HG02885 (cell line): ENCODE results near the gene CDKN2B.

Source experiments
- ATAC-seq: cut with Tn5 transposase; IDR thresholded peaks from one replicate; pipeline ENCODE4 v1.9.1; 2021; ENCODE audit warnings: mild to moderate bottlenecking; ENCODE audit not compliant: unreplicated experiment, poor library complexity

CDKN2B gene

GRCh38 chr9:21995666-21996398 is 13.3 kb downstream of the CDKN2B start:
- peak; percentile 30 for ATAC-seq

GRCh38 chr9:21995006-21995665 is 14.0 kb downstream of the CDKN2B start:
- ATAC-seq: peak; percentile 86

- peak; percentile 52 for ATAC-seq
Measured at GRCh38 chr9:21994556-21995005, 14.5 kb downstream of the CDKN2B start, which contains the start of gene CDKN2B-AS1. Gene CDKN2B-AS1 (plus strand): TSS chr9:21994791.

DNA sequence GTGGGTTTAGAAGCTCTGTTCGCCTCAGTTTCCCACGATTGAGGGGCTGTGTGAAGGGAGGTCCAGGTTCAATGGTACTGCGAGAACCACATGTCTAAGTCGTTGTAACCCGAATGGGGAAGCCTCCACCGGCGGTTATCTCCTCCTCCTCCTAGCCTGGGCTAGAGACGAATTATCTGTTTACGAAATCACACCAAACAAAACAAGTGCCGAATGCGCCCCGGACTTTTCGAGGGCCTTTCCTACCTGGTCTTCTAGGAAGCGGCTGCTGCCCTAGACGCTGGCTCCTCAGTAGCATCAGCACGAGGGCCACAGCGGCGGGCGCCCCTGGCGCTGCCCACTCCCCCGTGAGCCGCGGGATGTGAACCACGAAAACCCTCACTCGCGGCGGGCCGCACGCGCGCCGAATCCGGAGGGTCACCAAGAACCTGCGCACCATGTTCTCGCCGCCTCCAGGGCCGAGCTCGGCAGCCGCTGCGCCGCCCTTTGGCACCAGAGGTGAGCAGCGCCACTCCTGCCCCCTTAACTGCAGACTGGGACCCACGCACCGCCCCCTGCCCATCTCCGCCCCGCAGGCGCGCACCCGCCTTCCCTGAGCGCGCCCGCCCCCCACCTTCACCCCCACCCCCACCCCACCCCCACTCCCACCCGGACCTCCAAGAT is 15.1 kb downstream of the CDKN2B start, which contains the start of gene CDKN2A:
Gene CDKN2A (minus strand): TSS at position 500 of the 663 bp plus-strand sequence.
- peak; percentile 45 for ATAC-seq

- ATAC-seq: no peak
Measured at GRCh38 chr9:21993007-21993406, 16.1 kb downstream of the CDKN2B start.

- no peak for ATAC-seq
Measured at GRCh38 chr9:21991072-21991959, 17.8 kb downstream of the CDKN2B start.

- ATAC-seq: no peak
Measured at GRCh38 chr9:21989440-21990189, 19.5 kb downstream of the CDKN2B start.

DNA sequence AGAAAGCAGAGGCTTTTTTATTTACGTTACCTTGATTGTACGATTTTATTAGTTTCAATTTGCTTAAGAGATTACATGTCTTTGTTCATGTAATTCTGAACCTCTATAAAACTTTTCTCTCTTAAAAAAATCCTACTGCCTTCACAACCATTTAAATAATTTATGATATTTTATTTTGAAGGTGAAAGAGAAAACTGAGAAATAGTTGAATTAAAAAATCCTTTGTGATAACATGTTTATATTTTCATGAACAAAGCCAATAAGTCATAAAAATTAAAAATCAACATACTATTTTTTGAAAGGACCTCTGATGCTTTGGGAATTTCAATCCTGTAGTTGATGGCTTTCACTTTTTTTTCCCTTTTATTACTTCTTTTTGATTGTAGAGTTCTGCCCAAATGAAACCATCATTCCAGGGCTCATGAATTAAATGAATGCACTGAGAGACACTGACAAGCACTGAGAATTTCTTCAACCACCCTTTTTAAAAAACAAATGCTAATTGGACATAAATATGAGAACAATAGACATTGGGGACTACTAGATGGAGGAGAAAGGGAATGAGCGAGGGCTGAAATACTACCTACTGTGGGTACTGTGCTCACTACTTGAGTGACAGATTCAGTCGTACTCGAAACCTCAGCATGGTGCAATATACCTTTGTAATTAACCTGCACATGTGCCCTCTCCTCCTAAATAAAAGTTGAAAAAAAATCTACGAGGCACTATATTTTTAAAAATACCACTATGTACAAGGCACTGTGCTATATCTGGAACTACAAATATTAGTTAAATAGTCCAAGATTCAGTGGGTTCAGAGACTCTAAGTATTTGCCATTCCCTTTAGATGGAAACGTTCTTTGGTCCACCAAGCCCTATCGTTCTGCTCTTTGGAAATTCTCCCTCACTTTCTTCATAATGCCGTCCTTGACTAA is 20.8 kb downstream of the CDKN2B start:
- ATAC-seq: no peak

DNA sequence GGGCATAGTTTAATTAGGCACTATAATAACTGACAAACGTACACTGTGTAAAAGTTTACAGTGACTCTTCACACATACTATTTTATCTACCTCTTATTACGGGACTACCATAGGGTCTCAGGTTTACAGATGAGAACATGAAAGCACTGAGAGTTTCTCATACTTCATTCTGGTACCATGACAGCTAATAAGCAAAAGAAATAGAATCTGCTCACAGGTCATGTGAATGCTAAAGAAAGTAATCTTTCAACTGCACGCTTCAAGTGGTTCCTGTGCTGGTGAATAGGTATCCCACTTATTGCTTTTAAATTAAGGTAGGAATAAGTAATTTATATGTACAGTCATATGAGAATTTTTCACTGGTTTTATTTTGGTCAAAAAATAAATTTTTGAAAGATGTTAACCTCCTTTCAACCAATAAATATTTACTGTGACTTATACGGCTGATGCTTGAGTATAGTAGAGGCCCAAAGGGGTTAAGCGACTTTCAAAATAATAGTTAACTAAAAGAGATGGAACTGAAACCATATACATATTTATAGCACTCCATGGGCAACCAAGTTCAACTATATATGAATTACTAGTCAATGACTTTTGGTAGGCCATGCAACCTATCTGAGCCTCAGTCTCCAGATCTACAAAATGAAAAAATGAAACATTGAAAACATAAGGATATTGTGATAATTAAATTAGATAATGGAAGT is 23.0 kb downstream of the CDKN2B start:
- no peak for ATAC-seq

DNA sequence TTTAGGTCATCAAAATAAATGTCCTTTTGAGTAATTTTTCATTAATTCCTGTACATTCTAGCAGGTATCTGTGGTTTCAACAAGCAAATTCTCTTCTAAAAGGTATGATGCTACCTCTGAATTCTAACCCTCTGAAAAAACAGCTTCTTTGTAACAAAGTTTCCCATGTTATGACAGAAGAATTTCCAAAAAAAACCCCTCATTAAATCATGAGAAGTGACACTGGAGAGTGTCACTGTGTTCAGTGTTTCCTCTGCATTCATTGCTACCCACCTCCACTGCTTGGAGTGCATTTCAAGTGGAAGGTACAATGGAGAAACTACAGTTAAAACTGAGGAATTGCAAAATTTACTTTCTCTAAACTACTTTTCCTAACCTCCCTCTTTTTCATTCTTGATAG is 25.0 kb downstream of the CDKN2B start:
- no peak for ATAC-seq

DNA sequence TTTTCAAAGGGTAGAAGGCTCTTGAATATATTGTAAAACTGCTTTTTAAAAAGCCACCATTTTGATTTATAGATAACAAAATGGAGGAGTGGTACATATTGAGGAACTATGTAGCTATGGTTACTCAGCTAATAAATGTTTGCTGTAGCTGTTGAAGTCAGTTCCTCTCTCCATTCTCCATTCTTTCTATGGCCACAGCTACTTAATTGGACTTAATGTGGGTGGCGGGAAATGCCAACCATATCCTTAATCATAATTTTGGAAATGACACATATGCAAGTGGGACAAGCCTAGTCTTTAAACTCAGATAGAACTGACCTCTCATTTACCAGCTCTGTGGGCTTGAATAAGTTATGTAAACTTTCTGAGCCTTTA is 25.6 kb downstream of the CDKN2B start:
- no peak for ATAC-seq

DNA sequence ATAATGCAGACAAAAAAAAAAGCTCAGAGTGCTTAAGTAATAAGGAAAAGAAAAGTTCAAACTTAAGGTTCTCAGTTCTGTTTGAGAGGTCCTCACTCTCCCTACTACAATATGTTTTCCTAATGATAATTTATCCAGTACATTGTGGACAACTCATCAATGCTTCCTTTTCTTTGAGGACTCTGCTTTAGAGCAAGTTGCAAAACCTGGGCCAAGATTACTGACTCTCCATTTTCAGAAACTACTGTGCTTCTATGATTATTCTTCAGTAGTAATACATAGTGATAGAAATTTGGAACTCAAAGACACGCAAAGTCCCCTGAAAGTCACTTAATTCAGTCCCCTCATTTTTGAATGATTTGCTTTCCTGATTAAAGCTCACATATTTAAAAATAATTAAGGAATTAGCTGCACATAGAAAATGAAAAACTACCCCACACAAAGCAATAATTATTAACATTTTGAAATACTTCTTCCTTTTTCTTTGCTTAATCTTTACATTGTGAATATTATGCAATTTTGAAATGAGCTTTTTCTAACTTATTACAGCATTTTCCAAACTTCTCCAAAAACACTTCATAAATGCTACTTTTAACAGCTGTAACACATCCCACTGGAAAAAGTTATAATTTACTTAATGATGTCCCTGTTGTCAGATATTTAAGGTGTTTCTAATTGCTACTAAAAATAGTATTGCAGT is 26.1 kb downstream of the CDKN2B start:
- no peak for ATAC-seq

DNA sequence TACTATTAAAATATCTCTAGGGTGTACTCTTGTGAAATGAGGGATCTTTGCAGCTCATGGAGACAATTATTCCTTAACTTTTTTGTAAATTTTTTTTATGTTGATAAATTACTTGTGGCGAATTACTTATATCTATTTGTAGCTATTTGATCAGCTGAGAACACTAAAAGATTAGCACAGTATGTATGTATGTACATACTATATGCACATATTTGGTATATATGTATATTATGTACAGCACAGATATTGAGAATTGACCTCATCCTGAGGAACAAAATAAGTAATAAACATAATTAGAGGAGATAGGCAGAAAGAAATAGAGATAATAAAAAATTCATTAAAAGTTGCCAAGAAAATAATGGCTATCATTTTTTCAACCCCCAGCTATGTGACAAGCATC is 26.7 kb downstream of the CDKN2B start:
- no peak for ATAC-seq

DNA sequence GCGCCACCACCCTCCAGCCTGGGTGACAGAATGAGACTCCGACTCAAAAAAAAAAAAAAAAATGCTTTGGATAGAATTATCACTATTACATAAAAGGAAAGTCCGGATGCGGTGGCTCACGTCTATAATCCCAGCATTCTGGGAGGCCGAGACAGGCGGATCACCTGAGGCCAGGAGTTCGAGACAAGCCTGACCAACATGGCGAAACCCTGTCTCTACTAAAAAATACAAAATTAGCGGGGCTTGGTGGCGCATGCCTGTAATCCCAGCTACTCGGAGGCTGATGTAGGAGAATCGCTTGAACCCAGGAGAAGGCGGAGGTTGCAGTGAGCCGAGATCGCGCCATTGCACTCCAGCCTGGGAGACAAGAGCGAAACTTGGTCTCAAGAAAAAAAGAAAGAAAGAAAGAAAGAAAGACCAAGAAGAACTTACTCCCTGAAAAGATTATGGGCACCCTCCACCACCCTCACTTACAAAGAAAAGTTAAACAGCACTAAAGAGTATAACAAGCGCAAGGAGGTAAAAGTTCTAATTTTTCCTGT is 32.7 kb downstream of the CDKN2B start:
- no peak for ATAC-seq

DNA sequence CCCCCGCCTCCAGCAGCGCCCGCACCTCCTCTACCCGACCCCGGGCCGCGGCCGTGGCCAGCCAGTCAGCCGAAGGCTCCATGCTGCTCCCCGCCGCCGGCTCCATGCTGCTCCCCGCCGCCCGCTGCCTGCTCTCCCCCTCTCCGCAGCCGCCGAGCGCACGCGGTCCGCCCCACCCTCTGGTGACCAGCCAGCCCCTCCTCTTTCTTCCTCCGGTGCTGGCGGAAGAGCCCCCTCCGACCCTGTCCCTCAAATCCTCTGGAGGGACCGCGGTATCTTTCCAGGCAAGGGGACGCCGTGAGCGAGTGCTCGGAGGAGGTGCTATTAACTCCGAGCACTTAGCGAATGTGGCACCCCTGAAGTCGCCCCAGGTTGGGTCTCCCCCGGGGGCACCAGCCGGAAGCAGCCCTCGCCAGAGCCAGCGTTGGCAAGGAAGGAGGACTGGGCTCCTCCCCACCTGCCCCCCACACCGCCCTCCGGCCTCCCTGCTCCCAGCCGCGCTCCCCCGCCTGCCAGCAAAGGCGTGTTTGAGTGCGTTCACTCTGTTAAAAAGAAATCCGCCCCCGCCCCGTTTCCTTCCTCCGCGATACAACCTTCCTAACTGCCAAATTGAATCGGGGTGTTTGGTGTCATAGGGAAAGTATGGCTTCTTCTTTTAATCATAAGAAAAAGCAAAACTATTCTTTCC is 34.2 kb downstream of the CDKN2B start:
- ATAC-seq: peak; percentile 68

DNA sequence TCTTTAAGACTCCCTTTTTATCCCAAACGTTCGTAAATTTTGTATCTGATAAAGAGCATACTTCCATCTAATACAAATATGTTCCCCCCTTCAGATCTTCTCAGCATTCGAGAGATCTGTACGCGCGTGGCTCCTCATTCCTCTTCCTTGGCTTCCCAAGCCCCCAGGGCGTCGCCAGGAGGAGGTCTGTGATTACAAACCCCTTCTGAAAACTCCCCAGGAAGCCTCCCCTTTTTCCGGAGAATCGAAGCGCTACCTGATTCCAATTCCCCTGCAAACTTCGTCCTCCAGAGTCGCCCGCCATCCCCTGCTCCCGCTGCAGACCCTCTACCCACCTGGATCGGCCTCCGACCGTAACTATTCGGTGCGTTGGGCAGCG is 34.8 kb downstream of the CDKN2B start:
- ATAC-seq: no peak

DNA sequence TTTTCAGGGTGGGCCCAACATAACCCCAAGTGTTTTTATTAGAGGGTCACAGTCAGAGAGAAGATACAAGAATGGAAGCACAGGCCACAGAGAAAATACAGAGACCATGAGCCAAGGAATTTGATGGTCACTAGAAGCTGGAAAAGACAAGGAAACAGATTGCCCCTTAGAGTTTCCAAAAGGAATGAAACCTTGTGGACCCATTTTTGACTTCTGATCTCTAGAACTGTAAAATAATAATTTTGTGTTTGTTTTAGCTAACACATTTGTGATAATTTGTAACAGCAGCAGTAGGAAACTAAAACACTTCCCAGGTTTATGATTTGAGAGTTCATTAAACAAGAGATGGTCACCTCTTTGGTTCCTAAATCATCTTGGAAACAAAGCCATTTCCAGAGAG is 36.7 kb downstream of the CDKN2B start:
- ATAC-seq: no peak
